SK-N-SH treated with all-trans-retinoic acid at 6 μM for 48 hours (cell line): ENCODE data around the gene CAB39L.
A peak's percentile ranks its signal among the peaks of the same experiment; 100 is the strongest.

ENCODE experiments used
- ATAC-seq: fragments of 200-7000 bp; cut with Tn5 transposase; 3 replicates; pipeline ENCODE4 v1.9.1; 2020; ENCODE audit warnings: mild to moderate bottlenecking, moderate library complexity
- ARNTL ChIP-seq: fragments of 450-650 bp; formaldehyde crosslinking; IDR thresholded peaks from 2 replicates; pipeline ENCODE4 v1.5.0; 2020; ENCODE audit warnings: low read depth, mild to moderate bottlenecking, moderate library complexity, borderline replicate concordance
- BACH2 ChIP-seq: fragments of 250-450 bp; sonication (Bioruptor Pico); IDR thresholded peaks from 2 replicates; pipeline ENCODE4 v1.9.0; 2021; ENCODE audit warnings: mild to moderate bottlenecking, borderline replicate concordance
- CREB5 ChIP-seq: fragments of 250-450 bp; sonication (Bioruptor Pico); IDR thresholded peaks from 2 replicates; pipeline ENCODE4 v1.5.1; 2020; ENCODE audit warnings: low read depth, mild to moderate bottlenecking, moderate library complexity
- CSDC2 ChIP-seq: fragments of 250-450 bp; sonication (Bioruptor Pico); IDR thresholded peaks from 2 replicates; pipeline ENCODE4 v1.5.0; 2020; ENCODE audit warnings: mild to moderate bottlenecking, moderate library complexity
- CSRNP3 ChIP-seq: fragments of 250-450 bp; sonication (Bioruptor Pico); IDR thresholded peaks from 2 replicates; pipeline ENCODE4 v1.5.1; 2021; ENCODE audit warnings: mild to moderate bottlenecking, moderate library complexity
- ESRRG ChIP-seq: fragments of 250-450 bp; sonication (Bioruptor Pico); IDR thresholded peaks from 2 replicates; pipeline ENCODE4 v1.6.1; 2021; ENCODE audit warnings: mild to moderate bottlenecking
- GLIS3 ChIP-seq: fragments of 250-450 bp; sonication (Bioruptor Pico); IDR thresholded peaks from 2 replicates; pipeline ENCODE4 v1.5.0; 2020; ENCODE audit warnings: mild to moderate bottlenecking, moderate library complexity
- ISL1 ChIP-seq: fragments of 250-450 bp; sonication (Bioruptor Pico); IDR thresholded peaks from 2 replicates; pipeline ENCODE4 v2.1.2; 2022; ENCODE audit warnings: mild to moderate bottlenecking, moderate library complexity
- OSR1 ChIP-seq: fragments of 250-450 bp; sonication (Bioruptor Pico); IDR thresholded peaks from 2 replicates; pipeline ENCODE4 v1.8.0; 2022; ENCODE audit warnings: moderate library complexity, mild to moderate bottlenecking, inconsistent platforms
- PATZ1 ChIP-seq: fragments of 250-450 bp; sonication (Bioruptor Pico); IDR thresholded peaks from 2 replicates; pipeline ENCODE4 v1.8.0; 2020; ENCODE audit warnings: mild to moderate bottlenecking, moderate library complexity, borderline replicate concordance
- POU6F1 ChIP-seq: fragments of 250-450 bp; sonication (Bioruptor Pico); IDR thresholded peaks from 2 replicates; pipeline ENCODE4 v1.8.0; 2021; ENCODE audit warnings: low read depth, mild to moderate bottlenecking, moderate library complexity, borderline replicate concordance
- PPARA ChIP-seq: fragments of 250-450 bp; sonication (Bioruptor Pico); IDR thresholded peaks from 2 replicates; pipeline ENCODE4 v1.5.0; 2020; ENCODE audit warnings: mild to moderate bottlenecking, borderline replicate concordance
- RARB ChIP-seq: fragments of 250-450 bp; sonication (Bioruptor Pico); IDR thresholded peaks from 2 replicates; pipeline ENCODE4 v1.8.0; 2021; ENCODE audit warnings: mild to moderate bottlenecking, moderate library complexity
- SNAI2 ChIP-seq: fragments of 250-450 bp; sonication (Bioruptor Pico); IDR thresholded peaks from 2 replicates; pipeline ENCODE4 v1.5.0; 2020; ENCODE audit warnings: mild to moderate bottlenecking, moderate library complexity
- TCF4 ChIP-seq: fragments of 250-450 bp; sonication (Bioruptor Pico); IDR thresholded peaks from 2 replicates; pipeline ENCODE4 v1.8.0; 2021; ENCODE audit warnings: mild to moderate bottlenecking, moderate library complexity, borderline replicate concordance
- TOX ChIP-seq: fragments of 250-450 bp; sonication (Bioruptor Pico); IDR thresholded peaks from 2 replicates; pipeline ENCODE4 v1.8.0; 2021; ENCODE audit warnings: mild to moderate bottlenecking, moderate library complexity, borderline replicate concordance
- TSHZ2 ChIP-seq: fragments of 250-450 bp; sonication (Bioruptor Pico); IDR thresholded peaks from 2 replicates; pipeline ENCODE4 v1.5.0; 2020; ENCODE audit warnings: mild to moderate bottlenecking, moderate library complexity
- ZC3H10 ChIP-seq: fragments of 250-450 bp; sonication (Bioruptor Pico); IDR thresholded peaks from 2 replicates; pipeline ENCODE4 v1.5.1; 2021; ENCODE audit warnings: mild to moderate bottlenecking, moderate library complexity
- ZFP3 ChIP-seq: fragments of 250-450 bp; sonication (Bioruptor Pico); IDR thresholded peaks from 2 replicates; pipeline ENCODE4 v1.5.0; 2020; ENCODE audit warnings: mild to moderate bottlenecking, moderate library complexity
- ZFP30 ChIP-seq: fragments of 450-650 bp; formaldehyde crosslinking; IDR thresholded peaks from 2 replicates; pipeline ENCODE4 v1.5.0; 2022; ENCODE audit warnings: mild to moderate bottlenecking, moderate library complexity
- ZNF565 ChIP-seq: fragments of 450-650 bp; formaldehyde crosslinking; conservative IDR thresholded peaks from 2 replicates; pipeline ENCODE4 v1.5.0; 2020; ENCODE audit warnings: low read depth, mild to moderate bottlenecking, moderate library complexity
- ZNF70 ChIP-seq: fragments of 450-650 bp; formaldehyde crosslinking; IDR thresholded peaks from 2 replicates; pipeline ENCODE4 v1.5.0; 2020; ENCODE audit warnings: mild to moderate bottlenecking, moderate library complexity
- ZNF8 ChIP-seq: fragments of 450-650 bp; formaldehyde crosslinking; IDR thresholded peaks from 2 replicates; pipeline ENCODE4 v1.5.0; 2020; ENCODE audit warnings: mild to moderate bottlenecking, moderate library complexity

The CAB39L gene

GRCh38 chr13:49302222-49302621 lies 141.6 kb downstream of the CAB39L start:
- no peak for TF ChIP-seq ZFP30 (CRISPR knock-in tag)
- no peak for TF ChIP-seq BACH2 (CRISPR knock-in tag)
- no peak for TF ChIP-seq SNAI2
- no peak for TF ChIP-seq ZNF8
- TF ChIP-seq CSRNP3 (CRISPR knock-in tag), result no peak
- TF ChIP-seq ZNF565 (CRISPR knock-in tag), result no peak
- TF ChIP-seq CSDC2 (CRISPR knock-in tag), result no peak
- no peak for ATAC-seq

- peak; percentile 96 for ATAC-seq
- TF ChIP-seq CSDC2 (CRISPR knock-in tag) (no peak), ARNTL (no peak), CREB5 (no peak), TOX (CRISPR knock-in tag) (no peak), POU6F1 (no peak), OSR1 (CRISPR knock-in tag) (no peak), PPARA (CRISPR knock-in tag) (no peak), CSRNP3 (CRISPR knock-in tag) (no peak), BACH2 (CRISPR knock-in tag) (no peak), SNAI2 (no peak), ZNF565 (CRISPR knock-in tag) (no peak), TSHZ2 (CRISPR knock-in tag) (no peak), TCF4 (CRISPR knock-in tag) (no peak), ZFP30 (CRISPR knock-in tag) (no peak), ZNF70 (CRISPR knock-in tag) (no peak), GLIS3 (CRISPR knock-in tag) (no peak), ISL1 (CRISPR knock-in tag) (no peak), ZNF8 (no peak), ZFP3 (no peak)
These were observed 142.9 kb downstream of the CAB39L start for GRCh38 chr13:49300739-49301589.

- ATAC-seq, result no peak
- TF ChIP-seq CSRNP3 (CRISPR knock-in tag) (no peak), TCF4 (CRISPR knock-in tag) (no peak), RARB (no peak), TOX (CRISPR knock-in tag) (no peak), ESRRG (no peak), ZC3H10 (CRISPR knock-in tag) (no peak), SNAI2 (no peak), PATZ1 (no peak), ZNF70 (CRISPR knock-in tag) (no peak), POU6F1 (no peak), ARNTL (no peak), ZNF8 (no peak), ISL1 (CRISPR knock-in tag) (no peak)
These were observed 143.6 kb downstream of the CAB39L start for GRCh38 chr13:49300276-49300675.
